HCT116 (cell line): ENCODE data around the gene RFWD3. TPM values are rescaled to one million over a fixed set of nuclear protein-coding genes. Genes with fewer than 3 reads are reported as not detected.

Experiments used
- ATAC-seq: fragments of 200-7000 bp; cut with Tn5 transposase; 2 replicates; pipeline ENCODE4 v1.9.1; 2020; ENCODE audit warnings: mild to moderate bottlenecking, moderate library complexity
- BruUV-seq: library from RNA; stranded (reverse); fragments of 400-500 nt; replicated peaks from 2 replicates; lab custom pipeline; 2021; lab: Mats Ljungman, UMichigan
- CTCF ChIA-PET: fragments of 300-600 bp; sonication (Branson Sonifier 250); formaldehyde crosslinking; loops from one replicate; lab custom pipeline; 2021; ENCODE audit warnings: antibody characterized with exemption; lab: Charles Lee
- POLR2A ChIA-PET: fragments of 300-600, 350-600 bp; sonication (Branson Sonifier 250); formaldehyde crosslinking; loops from one replicate; lab custom pipeline; 2021; ENCODE audit warnings: antibody characterized with exemption; lab: Charles Lee
- RAD21 ChIA-PET, 2 experiments: fragments of 300-600 bp; sonication (Branson Sonifier 250); formaldehyde crosslinking; loops; one replicate each; lab custom pipeline; 2023; ENCODE audit warnings: low total read pairs in 2 of 2; ENCODE audit not compliant: uncharacterized antibody in 2 of 2, unreplicated experiment in 2 of 2, low non-redundant PET in 1 of 2; lab: Charles Lee
- DNase-seq: peaks from one replicate; pipeline ENCODE4 v3.0.0-alpha.2; 2010; ENCODE audit warnings: low read depth, low spot score
- H2AFZ ChIP-seq: fragments of 200-600 bp; shearing (Covaris generic), sonication (generic); 2 replicates; pipeline ENCODE4 v1.6.1; 2017; ENCODE audit warnings: low read depth, mixed run types, mixed read lengths, antibody characterized with exemption, low read length; ENCODE audit not compliant: poor library complexity, severe bottlenecking
- H3K27ac ChIP-seq: 2 replicates; pipeline ENCODE4 v1.5.1; 2012; ENCODE audit warnings: low read depth, low read length
- H3K27me3 ChIP-seq: fragments of 200-600 bp; sonication (generic); 2 replicates; pipeline ENCODE4 v1.6.1; 2016; ENCODE audit warnings: mixed run types, low read length, mixed read lengths; ENCODE audit not compliant: insufficient read depth
- H3K36me3 ChIP-seq, 2 experiments: fragments of 200-500 bp in 1 of 2; fragments of 200-600 bp in 1 of 2; sonication (Bioruptor generic) in 1 of 2; sonication (generic) in 1 of 2; 2 replicates each; pipeline versions ENCODE4 v1.5.1 to v1.6.1; 2014 to 2016; ENCODE audit warnings: low read length in 2 of 2, inconsistent platforms in 1 of 2, mixed read lengths in 1 of 2, mixed run types in 1 of 2; ENCODE audit not compliant: insufficient read depth in 2 of 2, control insufficient read depth in 1 of 2
- H3K4me1 ChIP-seq, 2 experiments: fragments of 200-600 bp in 1 of 2; sonication (generic) in 1 of 2; 2 replicates each; pipeline versions ENCODE4 v1.5.1 to v1.6.1; 2012 to 2017; ENCODE audit warnings: low read length in 2 of 2, inconsistent platforms in 1 of 2, mild to moderate bottlenecking in 1 of 2, mixed read lengths in 1 of 2, mixed run types in 1 of 2, moderate library complexity in 1 of 2; ENCODE audit not compliant: insufficient read depth in 2 of 2, control insufficient read depth in 1 of 2
- H3K4me2 ChIP-seq: fragments of 200-600 bp; sonication (generic); 2 replicates; pipeline ENCODE4 v1.6.1; 2017; ENCODE audit warnings: mixed run types, low read length, mixed read lengths
- H3K4me3 ChIP-seq, 2 experiments: fragments of 200-600 bp in 1 of 2; sonication (generic) in 1 of 2; replicated peaks in 1 of 2; 2 replicates each; pipeline ENCODE4 v1.5.1; 2011 to 2016; ENCODE audit warnings: low read length in 2 of 2, control low read depth in 1 of 2, low read depth in 1 of 2, mild to moderate bottlenecking in 1 of 2, mixed read lengths in 1 of 2, mixed run types in 1 of 2
- H3K79me2 ChIP-seq: fragments of 200-600 bp; sonication (generic); 2 replicates; pipeline ENCODE4 v1.6.1; 2017; ENCODE audit warnings: mild to moderate bottlenecking, mixed run types, low read length, moderate library complexity, mixed read lengths; ENCODE audit not compliant: insufficient read depth
- H3K9ac ChIP-seq: fragments of 200-600 bp; sonication (generic); 2 replicates; pipeline ENCODE4 v1.6.1; 2016; ENCODE audit warnings: low read length, mixed read lengths
- H3K9me2 ChIP-seq: fragments of 200-600 bp; sonication (generic), shearing (Covaris generic); 2 replicates; pipeline ENCODE4 v1.6.1; 2017; ENCODE audit warnings: mixed run types, mild to moderate bottlenecking, moderate library complexity; ENCODE audit not compliant: insufficient read depth
- H3K9me3 ChIP-seq, 2 experiments: fragments of 200-500 bp in 1 of 2; fragments of 200-600 bp in 1 of 2; sonication (Bioruptor generic) in 1 of 2; sonication (generic) in 1 of 2; 2 replicates each; pipeline ENCODE4 v1.6.1; 2014 to 2017; ENCODE audit warnings: low read length in 2 of 2, mixed read lengths in 2 of 2, inconsistent platforms in 1 of 2, low read depth in 1 of 2, mild to moderate bottlenecking in 1 of 2, mixed run types in 1 of 2, moderate library complexity in 1 of 2; ENCODE audit not compliant: control insufficient read depth in 1 of 2, insufficient read depth in 1 of 2
- H4K20me1 ChIP-seq: fragments of 200-600 bp; sonication (generic), shearing (Covaris generic); 2 replicates; pipeline ENCODE4 v1.6.1; 2017; ENCODE audit warnings: mixed run types, mild to moderate bottlenecking, moderate library complexity; ENCODE audit not compliant: insufficient read depth
- CEBPB ChIP-seq: IDR thresholded peaks from 2 replicates; pipeline ENCODE4 v1.6.1; 2012; ENCODE audit warnings: low read depth
- ELF1 ChIP-seq: IDR thresholded peaks from 2 replicates; pipeline ENCODE4 v1.6.1; 2012; ENCODE audit warnings: low read depth, borderline replicate concordance
- EZH2 ChIP-seq: fragments of 200-600 bp; sonication (generic); IDR thresholded peaks from 2 replicates; pipeline ENCODE4 v1.6.1; 2017; ENCODE audit warnings: antibody characterized with exemption, mixed run types
- FOSL1 ChIP-seq: IDR thresholded peaks from 2 replicates; pipeline ENCODE4 v1.6.1; 2012; ENCODE audit warnings: low read depth
- JUND ChIP-seq: IDR thresholded peaks from 2 replicates; pipeline ENCODE4 v1.6.1; 2012
- REST ChIP-seq: IDR thresholded peaks from 2 replicates; pipeline ENCODE4 v1.6.1; 2012; ENCODE audit warnings: low read depth
- SIN3A ChIP-seq: IDR thresholded peaks from 2 replicates; pipeline ENCODE4 v1.6.1; 2012; ENCODE audit warnings: low read depth
- TCF7L2 ChIP-seq: IDR thresholded peaks from 2 replicates; pipeline ENCODE4 v1.7.0; 2011; ENCODE audit warnings: borderline replicate concordance, inconsistent platforms; ENCODE audit not compliant: insufficient read depth, insufficient read length; ENCODE audit errors: extremely low read depth
- ZFX ChIP-seq: fragments of 450-650 bp; IDR thresholded peaks from 2 replicates; pipeline ENCODE4 v1.6.1; 2017
- ZNF274 ChIP-seq: fragments of 200-500 bp; sonication (Bioruptor generic); IDR thresholded peaks from 2 replicates; pipeline ENCODE4 v1.6.1; 2014; ENCODE audit warnings: mild to moderate bottlenecking, low read depth, low read length, inconsistent platforms
- intact Hi-C: fragments of 100-400 bp; cut with micrococcal nuclease; formaldehyde crosslinking; loops from 2 replicates; pipeline ENCODE4 v1.10.0; 2022
- total RNA-seq: library from RNA; stranded (reverse); gene quantifications from one replicate; pipeline ENCODE4 v1.2.1, GENCODE V29; 2021; ENCODE audit not compliant: unreplicated experiment
- TF ChIP-seq, protein P1 (sequence below), 3 experiments: fragments of 200-600 bp in 1 of 3; sonication (generic) in 1 of 3; IDR thresholded peaks in 2 of 3; conservative IDR thresholded peaks in 1 of 3; 2 replicates each; pipeline ENCODE4 v1.5.1; 2012 to 2017; ENCODE audit warnings: low read depth in 2 of 3, low read length in 2 of 3, antibody characterized with exemption in 1 of 3, borderline replicate concordance in 1 of 3, control low read depth in 1 of 3, mild to moderate bottlenecking in 1 of 3, mixed read lengths in 1 of 3, mixed run types in 1 of 3, moderate library complexity in 1 of 3; ENCODE audit not compliant: insufficient read depth in 1 of 3
- TF ChIP-seq, protein P2 (sequence below): IDR thresholded peaks from 2 replicates; pipeline ENCODE4 v1.6.1; 2011; ENCODE audit warnings: mild to moderate bottlenecking, low read length, moderate library complexity; ENCODE audit not compliant: insufficient replicate concordance; ENCODE audit errors: extremely low read depth

RFWD3 gene
- total RNA-seq, 1 experiment from 2014 or later, result 83.6 TPM

DNA sequence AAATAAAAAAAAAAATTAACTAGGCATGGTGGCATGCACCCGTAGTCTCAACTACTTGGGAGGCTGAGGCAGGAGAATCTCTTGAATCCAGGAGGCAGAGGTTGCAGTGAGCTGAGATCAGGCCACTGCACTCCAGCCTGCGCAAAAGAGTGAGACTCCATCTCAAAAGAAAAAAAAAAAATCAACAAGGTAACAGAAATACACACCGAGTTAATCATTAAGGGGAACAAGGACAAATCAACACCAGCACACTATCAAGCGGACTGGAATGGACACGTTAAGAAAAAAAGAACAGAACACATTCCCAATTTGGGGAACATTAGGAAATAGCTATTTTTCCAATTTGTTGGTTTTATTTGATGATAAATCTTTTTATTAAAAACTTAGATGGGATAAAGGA, 31.4 kb downstream of the RFWD3 start:
- ChIA-PET CTCF (no interaction called here), POLR2A (no interaction called here), RAD21 (no interaction called here)
- H3K27ac ChIP-seq, result no peak overlapping the region
- H3K9me3 ChIP-seq, result no peaks in the 10 kb centered on the region
- no peaks in the 10 kb centered on the region for H3K9me2 ChIP-seq
- H2AFZ ChIP-seq, result no peak overlapping the region
- H3K4me1 ChIP-seq, result no peaks in the 10 kb centered on the region
- peaks cover under 1% of the 10 kb centered on the region for H4K20me1 ChIP-seq
- DNase-seq (no peak), ATAC-seq (no peak)
- no peak overlapping the region for H3K9ac ChIP-seq
- no TSS peak for BruUV-seq
- no peak overlapping the region for H3K4me3 ChIP-seq
- H3K4me2 ChIP-seq, result no peak overlapping the region
- TF ChIP-seq CEBPB (no peak), ELF1 (no peak), ZNF274 (no peak), TCF7L2 (no peak), REST (no peak), EZH2 (no peak), ZFX (no peak), SIN3A (no peak), JUND (no peak), FOSL1 (no peak)
- TF ChIP-seq, protein P1, sequence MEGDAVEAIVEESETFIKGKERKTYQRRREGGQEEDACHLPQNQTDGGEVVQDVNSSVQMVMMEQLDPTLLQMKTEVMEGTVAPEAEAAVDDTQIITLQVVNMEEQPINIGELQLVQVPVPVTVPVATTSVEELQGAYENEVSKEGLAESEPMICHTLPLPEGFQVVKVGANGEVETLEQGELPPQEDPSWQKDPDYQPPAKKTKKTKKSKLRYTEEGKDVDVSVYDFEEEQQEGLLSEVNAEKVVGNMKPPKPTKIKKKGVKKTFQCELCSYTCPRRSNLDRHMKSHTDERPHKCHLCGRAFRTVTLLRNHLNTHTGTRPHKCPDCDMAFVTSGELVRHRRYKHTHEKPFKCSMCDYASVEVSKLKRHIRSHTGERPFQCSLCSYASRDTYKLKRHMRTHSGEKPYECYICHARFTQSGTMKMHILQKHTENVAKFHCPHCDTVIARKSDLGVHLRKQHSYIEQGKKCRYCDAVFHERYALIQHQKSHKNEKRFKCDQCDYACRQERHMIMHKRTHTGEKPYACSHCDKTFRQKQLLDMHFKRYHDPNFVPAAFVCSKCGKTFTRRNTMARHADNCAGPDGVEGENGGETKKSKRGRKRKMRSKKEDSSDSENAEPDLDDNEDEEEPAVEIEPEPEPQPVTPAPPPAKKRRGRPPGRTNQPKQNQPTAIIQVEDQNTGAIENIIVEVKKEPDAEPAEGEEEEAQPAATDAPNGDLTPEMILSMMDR (IDR thresholded peaks at IDR 0.05 in 2 of 3, conservative IDR thresholded peaks at IDR 0.05 in 1 of 3; ENCODE audit: borderline replicate concordance in 1 of 3, insufficient read depth in 1 of 3, low read depth in 2 of 3, low read length in 2 of 3), result no peak
- TF ChIP-seq, protein P2, sequence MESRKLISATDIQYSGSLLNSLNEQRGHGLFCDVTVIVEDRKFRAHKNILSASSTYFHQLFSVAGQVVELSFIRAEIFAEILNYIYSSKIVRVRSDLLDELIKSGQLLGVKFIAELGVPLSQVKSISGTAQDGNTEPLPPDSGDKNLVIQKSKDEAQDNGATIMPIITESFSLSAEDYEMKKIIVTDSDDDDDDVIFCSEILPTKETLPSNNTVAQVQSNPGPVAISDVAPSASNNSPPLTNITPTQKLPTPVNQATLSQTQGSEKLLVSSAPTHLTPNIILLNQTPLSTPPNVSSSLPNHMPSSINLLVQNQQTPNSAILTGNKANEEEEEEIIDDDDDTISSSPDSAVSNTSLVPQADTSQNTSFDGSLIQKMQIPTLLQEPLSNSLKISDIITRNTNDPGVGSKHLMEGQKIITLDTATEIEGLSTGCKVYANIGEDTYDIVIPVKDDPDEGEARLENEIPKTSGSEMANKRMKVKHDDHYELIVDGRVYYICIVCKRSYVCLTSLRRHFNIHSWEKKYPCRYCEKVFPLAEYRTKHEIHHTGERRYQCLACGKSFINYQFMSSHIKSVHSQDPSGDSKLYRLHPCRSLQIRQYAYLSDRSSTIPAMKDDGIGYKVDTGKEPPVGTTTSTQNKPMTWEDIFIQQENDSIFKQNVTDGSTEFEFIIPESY, result no peak
- no peaks in the 10 kb centered on the region for H3K27me3 ChIP-seq
- H3K36me3 ChIP-seq, result peaks cover 60 to 70% of the 10 kb centered on the region in 2 experiments
- intact Hi-C loops, result no loop called here
- H3K79me2 ChIP-seq, result peaks cover 76% of the 10 kb centered on the region
